Type B pancreatic cell (in vitro differentiated cells): ENCODE data around the gene DNAJB13. TPM values are rescaled to one million over a fixed set of nuclear protein-coding genes. Genes with fewer than 3 reads are reported as not detected.

ENCODE experiments used
- DNase-seq: peaks from one replicate; pipeline ENCODE4 v3.0.0; 2021; ENCODE audit warnings: mixed read lengths; ENCODE audit not compliant: unreplicated experiment; ENCODE audit errors: extremely low spot score
- H3K27ac Mint-ChIP-seq: 2 replicates; pipeline ENCODE4 v1.8.0; 2021; ENCODE audit warnings: mild to moderate bottlenecking, mixed read lengths
- H3K27me3 Mint-ChIP-seq: 2 replicates; pipeline ENCODE4 v1.8.0; 2021; ENCODE audit warnings: mixed read lengths
- H3K36me3 Mint-ChIP-seq: 2 replicates; pipeline ENCODE4 v1.8.0; 2021; ENCODE audit warnings: mixed read lengths
- H3K4me1 Mint-ChIP-seq: one replicate; pipeline ENCODE4 v1.8.0; 2021; ENCODE audit warnings: mixed read lengths; ENCODE audit not compliant: unreplicated experiment
- H3K4me3 Mint-ChIP-seq: 2 replicates; pipeline ENCODE4 v1.8.0; 2021; ENCODE audit warnings: mild to moderate bottlenecking, mixed read lengths
- H3K9me3 Mint-ChIP-seq: 2 replicates; pipeline ENCODE4 v1.8.0; 2021; ENCODE audit warnings: mixed read lengths
- CTCF ChIP-seq: fragments of 200-600 bp; sonication (generic); conservative IDR thresholded peaks from 2 replicates; pipeline ENCODE4 v1.5.0; 2021; ENCODE audit warnings: antibody characterized with exemption, mild to moderate bottlenecking
- total RNA-seq: library from RNA; stranded (reverse); gene quantifications from 2 replicates; pipeline ENCODE4 v1.2.1, GENCODE V29; 2021; ENCODE audit warnings: low replicate concordance

Gene DNAJB13
- total RNA-seq, 1 donor from 2014 or later: 2.8 TPM

- TF ChIP-seq CTCF: no peak
- peak overlapping the region; percentile 99 for H3K4me3 Mint-ChIP-seq
- no peak for DNase-seq
- no peaks in the 10 kb centered on the region for H3K9me3 Mint-ChIP-seq
- H3K27me3 Mint-ChIP-seq: peaks cover 7% of the 10 kb centered on the region
- peaks cover 24% of the 10 kb centered on the region for H3K4me1 Mint-ChIP-seq
- peak overlapping the region; percentile 79 for H3K27ac Mint-ChIP-seq
- H3K36me3 Mint-ChIP-seq: peaks cover 3% of the 10 kb centered on the region
Observed at GRCh38 chr11:73980001-73980961, 29.5 kb downstream of the DNAJB13 start.

GRCh38 chr11:73981051-73981805, 30.4 kb downstream of the DNAJB13 start:
- no peaks in the 10 kb centered on the region for H3K36me3 Mint-ChIP-seq
- peaks cover 22% of the 10 kb centered on the region for H3K4me1 Mint-ChIP-seq
- TF ChIP-seq CTCF: no peak
- H3K27me3 Mint-ChIP-seq: peaks cover 7% of the 10 kb centered on the region
- no peaks in the 10 kb centered on the region for H3K9me3 Mint-ChIP-seq
- H3K4me3 Mint-ChIP-seq: peak overlapping the region; percentile 99
- peak overlapping the region; percentile 98 for H3K27ac Mint-ChIP-seq
- DNase-seq: no peak

- peak within 1 kb of the TSS; percentile 99 for H3K4me3 Mint-ChIP-seq
- H3K36me3 Mint-ChIP-seq: no peaks in the 10 kb centered on the region
- peaks cover 7% of the 10 kb centered on the region for H3K27me3 Mint-ChIP-seq
- peak within 1 kb of the TSS; percentile 98 for H3K27ac Mint-ChIP-seq
- TF ChIP-seq CTCF: no peak
- peak; percentile 78 for DNase-seq
- no peaks in the 10 kb centered on the region for H3K9me3 Mint-ChIP-seq
- peaks cover 22% of the 10 kb centered on the region for H3K4me1 Mint-ChIP-seq
Observed at GRCh38 chr11:73982595-73982989, 31.8 kb downstream of the DNAJB13 start, which contains the start of gene UCP2. Gene UCP2 (minus strand): TSS chr11:73982843. CDS start chr11:73978378, 4,465 bp downstream.

GRCh38 chr11:73982990-73983740, 32.3 kb downstream of the DNAJB13 start:
- peak overlapping the region; percentile 99 for H3K4me3 Mint-ChIP-seq
- DNase-seq: peak; percentile 90
- peaks cover 7% of the 10 kb centered on the region for H3K27me3 Mint-ChIP-seq
- no peak for TF ChIP-seq CTCF
- H3K4me1 Mint-ChIP-seq: peaks cover 22% of the 10 kb centered on the region
- H3K9me3 Mint-ChIP-seq: no peaks in the 10 kb centered on the region
- peak overlapping the region; percentile 98 for H3K27ac Mint-ChIP-seq
- no peaks in the 10 kb centered on the region for H3K36me3 Mint-ChIP-seq
